Activated CD8-positive, alpha-beta memory T cell treated with anti-CD3 and anti-CD28 coated beads for 24 hours (primary cell): Measurements from ENCODE around the gene PLEKHF1.

Experiments
- DNase-seq: peaks from one replicate; pipeline ENCODE4 v3.0.0-alpha.2; 2020

The PLEKHF1 gene

DNA sequence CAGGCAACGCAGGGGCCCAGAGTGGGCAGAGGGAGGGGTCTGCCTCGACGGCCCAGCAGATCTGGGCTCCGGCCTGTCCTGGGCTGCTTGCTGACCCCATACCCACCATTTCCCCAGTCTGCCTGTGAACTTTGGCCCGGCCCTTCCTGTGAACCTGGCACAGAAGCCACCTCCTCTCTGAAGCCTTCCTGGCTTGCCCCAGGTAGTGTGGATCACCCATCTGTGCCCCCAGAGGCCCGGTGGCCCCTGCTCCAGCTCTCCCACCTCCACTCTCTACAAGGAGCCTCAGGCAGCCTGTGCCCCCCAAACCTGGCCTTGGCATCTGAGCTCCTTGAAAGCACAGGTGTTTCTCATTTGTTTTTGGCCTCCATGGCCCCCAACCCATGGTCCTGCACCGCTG lies 15.7 kb downstream of the PLEKHF1 start:
- DNase-seq = no peak

DNA sequence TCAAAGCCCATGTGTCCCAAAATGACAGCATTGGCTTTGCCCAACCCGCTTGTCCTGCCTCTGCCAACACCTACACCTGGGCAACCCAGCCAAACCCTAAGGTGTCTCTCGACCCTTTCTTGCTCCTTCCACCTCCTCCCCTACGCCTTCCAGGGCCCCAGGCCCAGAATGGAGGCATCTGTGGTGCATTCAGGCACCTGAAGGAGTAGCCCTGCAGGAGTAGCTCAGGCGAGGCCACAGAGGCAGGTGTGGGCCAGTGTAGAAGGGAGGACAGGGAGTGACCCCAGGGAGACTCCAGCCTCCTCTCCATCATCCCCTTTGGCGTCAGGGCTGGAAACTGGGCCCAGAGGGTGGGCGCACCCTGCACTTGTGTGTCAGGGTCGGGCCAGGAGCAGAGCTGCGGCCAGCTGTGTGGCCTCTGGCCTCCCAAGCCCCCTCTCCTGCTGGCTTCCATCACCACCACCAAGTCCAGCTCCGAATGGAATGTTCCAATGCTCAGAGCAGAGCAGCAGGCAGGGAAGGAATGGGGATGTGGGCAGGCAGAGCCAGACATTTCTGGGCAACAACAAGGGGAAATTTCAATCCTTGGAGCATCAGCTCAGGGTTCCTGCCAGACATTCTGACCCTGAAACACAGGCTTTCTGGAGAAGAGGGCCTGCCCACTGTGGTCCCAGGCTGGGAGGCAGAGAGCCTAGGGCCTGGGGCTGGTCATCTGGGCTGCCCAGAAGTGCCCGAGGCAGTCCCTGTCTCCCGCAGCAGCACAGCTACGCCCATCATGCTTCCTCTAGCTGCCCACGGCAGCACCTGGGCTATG lies 16.4 kb downstream of the PLEKHF1 start:
- DNase-seq = no peak

DNA sequence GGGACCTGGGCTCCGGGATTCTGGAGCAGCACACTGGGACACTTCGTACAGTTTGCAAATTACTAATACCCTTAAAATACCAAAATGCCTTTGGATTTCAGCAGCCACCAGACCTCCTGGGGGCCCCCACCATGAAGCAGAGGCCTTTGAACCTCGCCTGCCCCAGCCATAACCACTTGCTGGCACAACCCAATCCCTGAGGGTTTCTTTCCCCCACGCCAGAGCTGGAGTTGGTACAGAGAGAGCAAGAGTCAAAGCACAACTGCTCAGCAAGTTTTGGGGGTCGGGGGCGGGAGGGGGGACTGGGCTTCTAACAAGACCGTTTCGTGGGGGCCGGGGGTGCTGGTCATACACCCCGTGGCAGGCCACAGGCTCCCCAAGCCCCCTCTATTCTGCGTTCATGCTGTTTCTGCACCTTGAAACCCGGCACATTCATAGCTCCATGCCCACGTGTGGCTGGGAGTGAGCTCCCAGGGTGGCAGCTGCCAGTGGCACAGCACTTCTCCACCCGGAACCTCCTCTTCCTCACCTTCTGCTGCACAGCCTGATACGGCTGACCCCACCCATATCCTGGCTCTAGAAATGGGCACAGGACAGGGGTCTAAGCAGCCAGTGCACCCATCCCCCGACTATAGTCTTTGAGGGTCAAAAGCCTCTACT lies 17.1 kb downstream of the PLEKHF1 start:
- DNase-seq = no peak

DNA sequence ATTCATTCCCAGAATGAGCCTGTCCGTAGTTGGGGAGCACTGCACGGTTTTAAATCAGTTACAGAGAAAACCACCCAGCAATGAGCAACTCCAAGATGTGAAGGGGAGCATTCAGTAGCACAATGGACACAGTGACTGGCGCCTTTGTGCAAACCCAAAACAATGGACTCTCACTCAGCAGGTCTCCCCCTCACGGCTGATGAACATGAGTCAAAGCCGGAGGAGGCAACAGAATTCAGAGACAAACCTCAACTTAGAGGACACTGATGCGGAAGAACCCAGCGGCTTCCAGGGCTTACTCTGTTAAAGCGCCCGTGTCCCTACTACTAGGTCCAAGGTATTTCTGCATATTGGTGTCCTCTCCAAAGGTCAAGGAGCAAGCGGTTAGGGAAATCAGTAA lies 17.7 kb downstream of the PLEKHF1 start:
- DNase-seq = no peak

DNA sequence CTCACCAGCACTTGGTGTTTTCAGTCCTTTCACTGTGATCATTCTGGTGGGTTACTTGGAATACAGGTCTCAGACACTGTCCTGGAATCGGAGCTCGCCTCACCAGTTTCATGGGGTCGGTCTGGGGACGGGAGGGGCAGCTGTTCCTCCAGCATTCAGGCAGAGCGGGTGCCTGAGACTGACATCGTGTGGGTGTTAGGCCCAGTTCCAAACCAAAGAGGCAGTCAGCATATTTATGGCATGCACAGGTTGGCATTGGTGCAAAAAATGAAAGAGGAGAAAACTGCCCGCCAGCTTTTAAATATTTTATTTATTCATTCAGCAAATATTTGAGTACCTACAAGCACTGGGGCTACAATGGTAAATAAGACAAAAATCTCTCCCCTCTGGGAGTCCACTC lies 20.1 kb downstream of the PLEKHF1 start:
- DNase-seq = no peak

DNA sequence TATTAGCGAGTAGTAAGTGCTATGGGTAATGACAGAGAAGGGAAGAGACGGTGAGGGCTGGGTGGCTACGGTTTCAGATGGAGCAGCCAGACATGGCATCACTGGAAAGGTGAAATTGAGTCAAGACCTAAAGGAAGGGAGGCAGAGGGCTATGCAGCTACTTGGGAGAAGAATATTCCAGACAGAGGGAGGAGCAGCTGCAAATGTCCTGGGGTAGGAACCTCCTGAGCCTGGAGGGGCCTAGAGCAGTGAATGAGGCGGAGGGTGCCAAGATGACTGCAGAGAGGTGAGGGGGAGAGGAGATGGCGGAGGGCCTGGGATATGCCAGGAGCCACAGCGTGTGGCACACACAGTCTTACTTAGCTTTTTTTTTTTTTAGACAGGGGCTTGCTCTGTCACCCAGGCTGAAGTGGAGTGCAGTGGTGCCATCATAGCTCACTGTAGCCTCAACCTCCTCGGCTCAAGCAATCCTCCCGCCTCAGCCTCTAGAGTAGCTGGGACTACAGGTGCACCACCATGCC lies 21.1 kb downstream of the PLEKHF1 start:
- DNase-seq = no peak

DNA sequence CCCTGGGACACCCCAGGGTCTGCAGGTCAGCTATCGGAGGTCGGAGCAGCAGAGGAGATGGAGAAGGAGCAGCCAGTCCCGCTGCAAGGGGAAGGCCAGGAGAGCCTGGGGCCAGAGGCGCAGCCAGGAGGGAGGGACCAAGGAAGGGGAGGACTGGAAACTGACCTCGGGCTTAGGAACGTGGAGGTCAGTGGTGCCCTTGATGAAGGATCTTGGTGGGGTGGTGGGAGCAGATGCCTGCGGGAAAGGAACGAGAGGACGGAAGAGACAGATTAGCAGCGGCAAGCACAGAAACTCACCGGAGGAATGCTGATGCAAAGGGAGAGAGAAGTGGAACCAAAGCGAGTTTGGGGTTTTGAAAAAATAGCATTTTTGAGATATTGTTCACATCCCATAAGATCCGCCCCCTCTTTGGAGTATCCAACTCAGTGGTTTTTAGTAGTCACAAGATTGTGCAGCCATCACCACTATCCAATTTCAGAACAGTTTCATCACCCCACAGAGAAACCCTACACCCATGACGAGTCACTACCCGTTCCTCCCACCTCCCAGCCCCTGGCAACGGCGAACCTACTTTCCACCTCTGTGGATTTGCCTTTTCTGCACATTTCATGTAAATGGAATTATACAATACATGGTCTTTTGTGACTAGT lies 22.1 kb downstream of the PLEKHF1 start:
- no peak for DNase-seq

DNA sequence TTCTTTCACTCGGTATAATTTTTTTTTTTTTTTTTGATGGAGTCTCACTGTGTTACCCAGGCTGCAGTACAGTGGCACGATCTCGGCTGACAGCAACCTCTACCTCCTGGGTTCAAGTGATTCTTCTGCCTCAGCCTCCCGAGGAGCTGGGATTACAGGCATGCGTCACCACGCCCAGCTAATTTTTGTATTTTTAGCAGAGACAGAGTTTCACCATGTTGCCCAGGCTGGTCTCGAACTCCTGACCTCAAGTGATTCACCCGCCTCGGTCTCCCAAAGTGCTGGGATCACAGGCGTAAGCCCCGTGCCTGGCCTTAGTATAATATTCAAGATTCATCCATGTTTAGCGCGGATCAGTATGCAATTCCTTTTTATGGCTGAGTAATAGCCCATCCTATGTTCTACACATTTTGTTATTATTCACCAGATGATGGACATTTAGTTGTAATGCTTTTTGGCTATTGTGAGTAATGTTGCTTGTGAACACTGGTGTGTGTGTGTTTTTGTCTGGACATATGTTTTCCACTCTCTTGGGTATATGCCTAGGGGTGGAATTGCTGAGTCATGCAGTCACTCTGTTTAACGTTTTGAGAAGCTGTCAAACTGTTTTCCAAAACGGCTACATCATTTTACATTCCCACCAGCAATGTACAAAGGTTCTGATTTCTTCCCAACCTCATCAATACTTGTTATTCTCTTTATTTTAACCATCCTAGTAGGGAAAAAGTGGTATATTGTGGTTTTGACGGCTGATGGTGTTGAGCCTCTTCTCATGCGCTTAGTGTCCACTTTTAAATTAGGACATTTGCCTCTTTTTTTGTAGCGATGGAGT lies 22.9 kb downstream of the PLEKHF1 start:
- no peak for DNase-seq

DNA sequence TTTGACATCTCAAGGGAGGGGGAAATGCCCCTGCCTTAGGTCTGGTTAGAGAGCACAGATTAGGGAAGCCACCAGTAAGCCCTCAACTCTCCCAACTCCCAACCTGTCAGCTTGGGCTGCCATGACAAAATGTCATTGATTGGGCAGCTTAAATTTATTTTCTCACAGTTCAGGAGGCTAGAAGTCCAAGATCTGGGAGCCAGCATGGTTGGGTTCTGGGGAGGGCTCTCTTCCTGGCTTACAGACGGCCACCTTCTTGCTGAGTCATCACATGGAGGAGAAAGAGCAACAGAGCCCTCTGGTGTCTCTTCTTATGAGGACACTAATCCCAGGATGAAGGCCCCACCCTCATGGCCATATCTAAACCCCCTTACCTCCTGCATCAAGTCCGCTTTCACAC lies 25.6 kb downstream of the PLEKHF1 start:
- peak; percentile 84 for DNase-seq

DNA sequence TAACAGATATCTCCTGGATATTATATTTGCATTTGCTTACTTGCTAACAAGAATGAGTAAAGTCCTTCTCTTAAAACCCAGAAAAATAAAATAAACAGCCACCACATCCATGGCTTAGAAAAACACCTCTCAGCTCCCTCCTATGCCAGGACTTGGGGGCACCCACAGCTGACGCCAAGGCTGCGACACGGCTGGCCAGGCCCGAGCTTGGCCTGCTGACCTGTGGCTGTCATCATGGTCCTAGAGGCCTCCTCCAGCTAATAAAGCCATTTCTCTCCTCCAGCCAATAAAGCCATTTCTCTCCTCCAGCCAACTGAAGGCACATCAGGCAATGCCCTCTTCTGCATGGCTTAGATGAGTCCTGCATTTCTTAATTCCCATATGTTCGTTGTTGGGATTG lies 28.9 kb downstream of the PLEKHF1 start:
- DNase-seq = no peak

DNA sequence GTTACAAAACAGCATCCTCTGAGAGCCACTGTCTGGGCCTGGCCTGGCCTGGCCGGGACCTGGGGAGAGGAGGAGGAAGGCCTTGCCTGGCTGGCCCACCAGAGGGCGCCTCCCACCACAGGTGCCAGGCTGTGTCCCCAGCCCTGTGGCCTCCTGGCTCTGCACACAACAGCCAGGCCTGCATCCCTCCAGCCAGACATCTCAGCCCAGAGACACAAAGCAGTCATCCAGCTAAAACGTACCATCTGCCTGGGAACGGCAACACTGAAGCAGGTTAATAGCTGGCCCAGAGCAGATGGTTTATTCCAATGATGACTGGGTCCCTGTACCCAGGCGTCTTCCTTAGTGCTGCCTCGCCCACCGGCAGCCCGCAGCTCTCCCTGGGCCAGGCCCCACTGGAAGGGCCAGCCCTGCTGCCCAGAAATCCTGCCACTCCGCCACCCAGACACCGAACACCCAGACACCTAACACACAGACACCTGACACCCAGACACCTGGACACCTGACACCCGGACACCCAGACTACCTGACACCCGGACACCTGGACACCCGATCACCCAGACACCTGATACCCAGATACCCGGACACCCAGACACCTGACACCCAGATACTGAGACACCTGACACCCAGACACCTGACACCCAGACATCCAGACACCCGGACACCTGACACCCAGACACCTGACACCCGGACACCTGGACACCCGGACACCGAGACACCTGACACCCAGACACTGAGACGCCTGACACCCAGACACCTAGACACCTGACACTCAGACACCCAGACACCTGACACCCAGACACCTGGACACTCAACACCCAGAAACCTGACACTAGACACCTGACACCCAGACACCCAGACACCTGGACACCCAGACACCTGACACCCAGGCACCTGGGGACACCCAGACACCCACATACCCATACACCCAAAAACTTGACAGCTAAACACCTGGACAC lies 29.7 kb downstream of the PLEKHF1 start:
- peak; percentile 93 for DNase-seq

DNA sequence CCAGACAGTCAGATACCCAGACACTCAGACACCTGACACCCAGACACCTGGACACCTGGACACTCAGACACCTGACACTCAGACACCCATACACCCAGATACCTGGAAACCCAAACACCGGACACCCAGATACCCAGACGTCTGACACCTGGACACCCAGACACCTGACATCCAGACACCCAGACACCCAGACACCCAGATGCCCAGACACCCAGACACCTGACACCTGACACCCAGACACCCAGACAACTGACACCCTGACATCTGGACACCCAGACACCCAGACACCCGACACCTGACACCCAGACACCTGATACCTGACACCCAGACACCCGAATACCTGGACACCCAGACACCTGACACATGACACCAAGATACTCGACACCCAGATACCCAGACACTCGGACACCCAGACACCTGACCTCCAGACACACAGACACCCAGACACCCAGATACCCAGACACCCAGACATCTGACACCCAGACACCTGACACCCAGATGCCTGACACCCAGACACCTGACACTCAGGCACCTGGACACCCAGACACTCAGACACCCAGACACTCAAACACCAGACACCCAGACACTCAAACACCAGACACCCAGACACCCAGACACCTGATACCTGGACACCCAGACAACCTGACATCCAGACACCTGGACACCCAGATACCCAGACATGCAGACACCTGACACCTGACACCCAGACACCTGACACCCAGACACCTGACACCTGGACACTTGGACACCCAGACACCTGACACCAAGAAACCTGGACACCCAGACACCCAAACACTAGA lies 30.7 kb downstream of the PLEKHF1 start:
- no peak for DNase-seq

DNA sequence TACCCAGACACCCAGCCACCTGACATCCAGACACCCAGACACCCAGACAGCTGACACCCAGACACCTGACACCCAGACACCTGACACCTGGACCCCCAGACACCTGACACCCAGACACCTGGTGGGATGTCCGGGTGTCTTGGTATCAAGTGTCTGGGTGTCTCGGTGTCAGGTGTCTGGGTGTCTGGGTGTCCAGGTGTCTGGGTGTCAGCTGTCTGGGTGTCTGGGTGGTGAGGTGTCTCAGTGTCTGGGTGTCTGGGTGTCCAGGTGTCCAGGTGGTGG lies 31.2 kb downstream of the PLEKHF1 start:
- DNase-seq = no peak

DNA sequence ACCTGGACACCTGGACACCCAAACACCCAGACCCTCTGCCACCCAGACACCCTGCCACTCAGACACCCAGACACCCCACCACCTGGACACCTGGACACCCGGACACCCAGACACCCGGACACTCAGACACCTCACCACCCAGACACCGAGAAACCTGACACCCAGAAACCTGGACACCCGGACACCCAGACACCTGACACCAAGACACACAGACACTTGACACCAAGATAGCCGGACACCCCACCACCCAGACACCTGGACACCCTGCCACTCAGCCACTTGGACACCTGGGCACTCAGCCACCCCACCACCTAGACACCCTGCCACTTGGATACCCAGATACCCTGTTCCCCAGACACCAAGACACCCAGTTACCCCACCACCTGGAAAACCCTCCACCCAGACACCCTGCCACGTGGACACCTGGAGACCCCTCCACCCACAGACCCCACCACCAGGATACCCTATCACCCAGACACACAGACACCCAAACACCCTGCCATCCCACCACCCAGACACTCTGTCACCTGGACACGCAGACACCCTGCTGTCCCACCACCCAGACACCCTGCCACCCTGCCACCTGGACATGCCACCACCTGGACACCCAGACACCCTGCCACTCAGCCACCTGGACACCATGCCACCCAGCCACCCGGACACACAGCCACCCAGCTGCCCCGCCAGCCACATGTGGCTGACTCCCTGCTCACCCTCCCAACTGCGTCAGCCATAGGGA lies 32.4 kb downstream of the PLEKHF1 start:
- DNase-seq = no peak

DNA sequence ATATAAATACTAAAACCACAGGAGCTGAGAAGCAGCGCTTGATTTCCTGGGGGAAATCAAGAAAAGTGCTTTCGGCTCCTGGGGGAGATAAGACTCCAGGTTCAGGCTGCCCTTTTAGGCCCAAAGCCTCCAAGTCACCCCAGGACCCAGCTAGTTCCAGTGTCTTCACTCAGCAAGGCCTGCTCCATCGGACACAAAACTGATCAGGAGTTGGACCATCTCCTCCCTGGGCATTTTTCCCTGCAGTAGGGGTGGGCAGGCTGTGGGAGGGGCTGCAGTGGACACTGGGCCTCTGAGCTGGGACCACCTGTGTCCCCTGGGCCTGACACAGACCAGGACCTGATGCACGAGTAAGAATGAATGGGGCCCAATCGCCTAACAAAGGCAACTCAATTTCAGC lies 34.6 kb downstream of the PLEKHF1 start:
- no peak for DNase-seq

DNA sequence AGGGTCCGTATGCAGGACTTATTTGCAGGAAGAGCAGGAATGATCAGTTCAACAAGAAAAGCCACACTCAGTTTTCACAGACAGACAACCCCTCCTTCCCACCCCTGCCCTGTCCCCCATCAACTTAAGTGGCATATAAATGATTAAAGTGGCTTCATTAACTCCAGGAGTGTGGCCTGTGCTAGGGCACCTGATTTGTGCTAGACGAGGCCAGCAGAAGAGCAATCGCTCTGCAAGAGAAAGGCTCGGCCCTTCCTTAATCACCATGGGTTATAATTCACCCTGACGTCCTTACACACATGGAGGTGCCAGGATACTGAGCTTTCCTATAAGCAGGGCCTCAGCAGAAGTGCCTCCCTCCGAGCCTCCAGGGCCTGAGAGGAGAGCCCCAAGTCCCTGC lies 35.2 kb downstream of the PLEKHF1 start:
- no peak for DNase-seq

DNA sequence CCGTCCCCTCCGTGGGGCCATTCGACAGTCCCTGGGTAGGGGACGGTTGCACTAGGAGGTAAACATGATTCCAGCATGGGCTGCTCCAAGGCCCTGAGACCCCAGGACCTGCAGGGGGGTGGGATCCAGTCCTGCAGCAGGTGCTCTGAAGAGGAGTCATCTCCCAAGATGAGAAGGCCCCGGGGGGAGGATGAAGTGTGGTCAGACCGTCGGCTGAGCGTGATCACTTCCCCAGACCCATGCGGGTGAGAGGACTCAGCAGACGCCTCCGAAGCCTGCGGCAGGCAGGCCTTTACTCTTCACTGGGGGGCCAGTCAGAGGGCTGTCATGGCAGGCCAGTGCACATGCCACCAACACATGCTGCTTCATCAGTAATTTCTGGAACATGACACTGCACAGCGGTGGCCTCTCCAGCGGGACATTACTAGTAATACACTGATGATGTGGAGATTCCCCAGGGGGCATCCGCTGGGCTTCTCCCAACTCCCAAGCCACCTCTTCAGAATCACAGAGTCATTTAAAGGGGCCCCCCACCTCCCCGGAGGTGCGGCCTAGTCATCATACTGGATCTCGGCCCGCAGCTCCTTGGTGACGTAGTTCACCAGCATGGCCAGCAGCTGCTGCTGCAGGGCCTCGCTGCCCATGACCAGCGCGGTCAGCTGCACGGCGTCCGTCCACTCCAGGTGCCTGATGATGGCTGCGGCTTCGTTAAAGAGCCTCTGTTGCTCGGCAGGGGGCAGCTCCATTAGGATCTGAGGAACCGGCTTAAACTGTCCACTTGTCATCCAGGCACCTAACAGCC lies 37.1 kb downstream of the PLEKHF1 start:
- DNase-seq = no peak

DNA sequence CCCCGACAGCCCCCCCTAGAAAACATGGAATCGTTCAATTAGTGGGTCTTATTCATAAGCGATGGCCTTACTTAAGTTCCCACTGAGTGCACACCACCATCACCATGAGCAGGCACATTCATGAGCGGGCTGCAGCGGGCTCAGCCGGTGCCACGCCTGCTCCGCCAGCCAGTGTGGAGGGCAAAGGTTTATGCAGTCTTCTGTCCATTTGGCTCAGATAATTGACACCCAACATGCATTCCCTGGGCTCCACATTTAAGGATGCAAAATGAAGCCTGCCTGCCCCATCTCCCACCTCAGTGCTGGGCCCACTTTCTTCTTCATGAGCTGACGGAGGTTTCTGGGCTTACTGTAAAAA lies 37.7 kb downstream of the PLEKHF1 start:
- no peak for DNase-seq
